AG09309 (cell line): ENCODE data around the gene IMMP1L.

Experiments
- DNase-seq: peaks from one replicate; pipeline ENCODE4 v3.0.0-alpha.2; 2010; ENCODE audit warnings: low read depth
- H3K4me3 ChIP-seq: 2 replicates; pipeline ENCODE4 v1.5.1; 2011; ENCODE audit warnings: mild to moderate bottlenecking, low read depth, low read length, moderate library complexity; ENCODE audit not compliant: control insufficient read depth
- TF ChIP-seq, protein P1 (sequence below): IDR thresholded peaks from 2 replicates; pipeline ENCODE4 v1.5.1; 2011; ENCODE audit warnings: mild to moderate bottlenecking, low read depth, low read length, inconsistent platforms; ENCODE audit not compliant: insufficient read depth, control insufficient read depth; ENCODE audit errors: missing control alignments

IMMP1L gene, protein sequence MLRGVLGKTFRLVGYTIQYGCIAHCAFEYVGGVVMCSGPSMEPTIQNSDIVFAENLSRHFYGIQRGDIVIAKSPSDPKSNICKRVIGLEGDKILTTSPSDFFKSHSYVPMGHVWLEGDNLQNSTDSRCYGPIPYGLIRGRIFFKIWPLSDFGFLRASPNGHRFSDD

DNA sequence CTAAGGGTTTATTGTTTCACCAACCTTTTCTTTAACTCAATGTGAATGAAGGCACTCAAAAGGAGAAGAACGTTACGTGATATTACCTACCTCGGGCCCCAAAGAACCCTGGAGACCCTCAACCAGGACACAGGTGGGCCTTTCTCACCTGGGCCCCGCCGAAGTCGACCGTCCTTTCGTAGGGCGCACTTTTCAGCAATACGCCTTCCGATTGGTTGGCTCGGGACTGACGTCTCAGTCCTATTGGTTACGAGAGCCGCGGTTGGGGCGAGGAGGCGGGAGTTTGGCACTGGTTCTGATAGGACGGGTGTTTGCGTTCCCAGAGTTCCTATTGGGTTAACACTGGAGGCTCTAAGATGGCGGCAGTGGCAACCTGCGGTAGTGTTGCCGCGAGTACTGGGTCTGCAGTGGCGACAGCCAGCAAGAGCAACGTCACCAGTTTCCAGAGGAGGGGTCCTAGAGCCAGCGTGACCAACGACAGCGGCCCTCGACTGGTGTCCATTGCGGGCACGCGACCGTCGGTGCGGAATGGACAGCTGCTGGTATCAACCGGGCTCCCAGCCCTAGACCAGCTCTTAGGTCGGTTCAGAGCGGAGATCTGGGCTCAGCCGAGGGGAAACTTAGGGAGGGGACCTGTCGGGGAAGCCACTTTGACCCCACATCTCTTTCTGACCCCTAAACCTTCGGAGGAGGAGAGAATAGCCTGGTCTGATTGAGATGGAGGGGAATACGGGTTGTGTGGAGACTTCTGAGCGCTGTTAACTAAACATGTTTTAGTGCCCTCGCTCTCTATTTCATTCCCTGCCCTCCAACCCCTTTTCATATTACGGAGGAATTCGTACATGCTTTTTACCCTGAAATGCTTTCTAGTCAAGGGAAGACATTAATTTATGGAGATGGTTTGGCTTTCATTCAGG lies at the start of gene IMMP1L, which contains the start of gene ELP4:
IMMP1L (minus strand) TSS at position 194 of the 917 bp plus-strand sequence. CDS start 46,346 bp downstream, outside the sequence.
ELP4 (plus strand) TSS at position 339 of the 917 bp plus-strand sequence; CDS start at position 357, 18 bp downstream.
- peak within 1 kb of the TSS; percentile 87 for H3K4me3 ChIP-seq
- peak; percentile 82 for DNase-seq
- TF ChIP-seq, protein P1, sequence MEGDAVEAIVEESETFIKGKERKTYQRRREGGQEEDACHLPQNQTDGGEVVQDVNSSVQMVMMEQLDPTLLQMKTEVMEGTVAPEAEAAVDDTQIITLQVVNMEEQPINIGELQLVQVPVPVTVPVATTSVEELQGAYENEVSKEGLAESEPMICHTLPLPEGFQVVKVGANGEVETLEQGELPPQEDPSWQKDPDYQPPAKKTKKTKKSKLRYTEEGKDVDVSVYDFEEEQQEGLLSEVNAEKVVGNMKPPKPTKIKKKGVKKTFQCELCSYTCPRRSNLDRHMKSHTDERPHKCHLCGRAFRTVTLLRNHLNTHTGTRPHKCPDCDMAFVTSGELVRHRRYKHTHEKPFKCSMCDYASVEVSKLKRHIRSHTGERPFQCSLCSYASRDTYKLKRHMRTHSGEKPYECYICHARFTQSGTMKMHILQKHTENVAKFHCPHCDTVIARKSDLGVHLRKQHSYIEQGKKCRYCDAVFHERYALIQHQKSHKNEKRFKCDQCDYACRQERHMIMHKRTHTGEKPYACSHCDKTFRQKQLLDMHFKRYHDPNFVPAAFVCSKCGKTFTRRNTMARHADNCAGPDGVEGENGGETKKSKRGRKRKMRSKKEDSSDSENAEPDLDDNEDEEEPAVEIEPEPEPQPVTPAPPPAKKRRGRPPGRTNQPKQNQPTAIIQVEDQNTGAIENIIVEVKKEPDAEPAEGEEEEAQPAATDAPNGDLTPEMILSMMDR, result no peak

DNA sequence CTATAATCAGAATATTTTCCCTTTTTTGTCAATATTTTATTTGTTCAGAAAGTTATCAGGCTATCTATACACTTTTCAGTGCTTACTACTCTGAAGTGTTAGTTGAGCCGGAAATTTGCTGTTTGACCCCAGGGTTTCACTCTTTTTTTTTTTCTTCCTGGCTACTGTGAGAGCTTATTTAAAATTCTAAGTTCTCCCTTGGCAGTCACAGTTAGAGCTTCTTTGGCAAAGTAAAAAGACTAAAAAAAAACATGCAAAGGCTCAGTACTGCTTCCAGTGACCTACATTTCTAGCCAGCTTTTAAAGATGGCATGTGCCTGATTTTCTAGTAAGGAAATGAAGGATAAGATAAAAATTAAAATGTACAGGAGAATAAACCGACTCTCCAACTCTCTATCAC lies 48.6 kb upstream of the IMMP1L start:
- H3K4me3 ChIP-seq, result no peak overlapping the region
- DNase-seq, result no peak
- TF ChIP-seq, protein P1, result no peak

DNA sequence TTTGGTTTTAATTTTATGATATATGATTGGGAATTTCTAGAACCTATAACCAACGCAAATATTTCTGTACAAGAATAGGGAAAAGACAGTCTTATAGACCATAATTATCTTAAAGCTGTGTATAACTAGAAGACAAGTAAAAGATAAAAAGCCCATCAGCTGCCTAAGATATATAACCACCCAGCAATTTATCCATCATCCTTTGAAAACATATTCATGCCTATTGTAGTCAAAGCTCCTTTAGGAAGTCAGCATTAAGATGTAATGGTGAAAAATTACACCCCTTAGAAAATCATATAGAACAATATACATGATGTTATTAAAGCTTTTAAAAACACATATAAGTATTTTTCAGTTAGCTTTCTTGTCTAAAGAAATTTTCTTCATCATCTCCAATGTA lies 46.5 kb upstream of the IMMP1L start:
- TF ChIP-seq, protein P1, result no peak
- H3K4me3 ChIP-seq, result no peak overlapping the region
- no peak for DNase-seq

DNA sequence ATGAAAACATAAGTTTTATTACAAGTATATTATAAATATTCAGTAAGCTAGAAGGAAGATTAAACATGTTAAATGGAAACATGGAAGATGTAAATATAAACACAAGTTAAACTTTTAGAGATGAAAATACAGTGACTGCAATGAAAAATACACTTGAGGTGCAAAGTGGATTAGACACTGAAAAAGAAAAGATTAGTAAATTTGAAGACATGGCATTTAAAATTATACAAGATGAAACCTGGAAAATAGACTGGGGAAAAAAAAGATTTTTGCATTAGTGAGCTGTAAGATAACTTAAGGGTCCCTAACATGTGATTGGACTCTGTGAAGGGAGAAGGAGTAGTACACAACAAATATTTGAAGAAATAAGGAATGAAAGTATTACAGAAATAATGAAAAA lies 33.4 kb upstream of the IMMP1L start:
- TF ChIP-seq, protein P1, result no peak
- H3K4me3 ChIP-seq, result no peak overlapping the region
- DNase-seq, result no peak

DNA sequence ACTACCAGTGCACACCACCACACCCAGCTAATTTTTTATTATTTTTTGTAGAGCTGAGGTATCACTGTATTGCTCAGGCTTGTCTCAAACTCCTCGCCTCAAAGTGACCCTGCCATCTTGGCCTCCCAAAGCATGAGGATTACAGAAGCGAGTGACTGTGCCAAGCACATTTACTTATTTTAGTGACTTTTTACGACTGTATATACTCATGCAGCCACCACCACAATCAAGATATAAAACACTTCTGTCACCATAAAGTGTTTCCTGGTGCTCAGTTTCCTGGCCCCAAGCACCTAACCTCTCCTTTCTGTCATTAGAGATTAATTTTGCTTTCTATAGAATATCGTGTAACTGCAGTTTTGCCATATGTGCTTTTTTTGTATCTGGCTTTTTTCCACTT lies 26.1 kb upstream of the IMMP1L start:
- TF ChIP-seq, protein P1, result no peak
- no peak for DNase-seq
- no peak overlapping the region for H3K4me3 ChIP-seq

DNA sequence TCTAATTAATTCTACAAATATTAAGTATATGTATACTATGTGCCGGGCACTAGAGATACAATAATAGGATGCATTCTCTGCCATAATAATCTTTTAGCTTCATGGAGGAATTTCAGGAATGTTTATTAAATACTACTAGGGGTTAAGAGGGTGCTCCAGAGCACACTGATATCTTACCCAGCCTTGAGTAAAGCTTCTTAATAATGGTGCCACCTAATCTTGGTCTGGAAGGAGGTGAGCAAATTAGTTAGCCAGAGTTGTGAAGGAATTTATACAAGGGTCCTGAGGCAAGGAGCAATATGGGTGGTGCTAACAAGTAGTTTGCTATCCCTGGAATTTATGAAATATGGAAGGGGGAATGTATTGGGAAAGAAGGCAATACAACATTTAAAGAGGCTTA lies 21.9 kb upstream of the IMMP1L start:
- no peak overlapping the region for H3K4me3 ChIP-seq
- TF ChIP-seq, protein P1, result no peak
- no peak for DNase-seq
